Neuronal stem cell (in vitro differentiated cells): ENCODE data around the gene CPAMD8.
"Not testable (repeated sequence)": the region's sequence is repeated elsewhere in the genome, so short reads cannot be mapped to it uniquely, and the experiment has no call there.

Experiments used
- DNase-seq: peaks from one replicate; pipeline ENCODE4 v3.0.0-alpha.2; 2013; ENCODE audit warnings: low spot score
- H2AFZ ChIP-seq: one replicate; pipeline ENCODE4 v1.6.1; 2013; ENCODE audit warnings: mild to moderate bottlenecking, low read length, inconsistent platforms
- H2AK5ac ChIP-seq: 2 replicates; pipeline ENCODE4 v1.6.1; 2013; ENCODE audit warnings: low read depth, mild to moderate bottlenecking, inconsistent platforms, low read length, moderate library complexity, mixed read lengths
- H2BK120ac ChIP-seq: 2 replicates; pipeline ENCODE4 v1.6.1; 2013; ENCODE audit warnings: low read depth, mild to moderate bottlenecking, inconsistent platforms, low read length, moderate library complexity, mixed read lengths
- H2BK12ac ChIP-seq: one replicate; pipeline ENCODE4 v1.6.1; 2013; ENCODE audit warnings: low read length, inconsistent platforms
- H2BK15ac ChIP-seq: 2 replicates; pipeline ENCODE4 v1.6.1; 2013; ENCODE audit warnings: mild to moderate bottlenecking, low read length, inconsistent platforms, mixed read lengths
- H2BK5ac ChIP-seq: one replicate; pipeline ENCODE4 v1.6.1; 2013; ENCODE audit warnings: inconsistent platforms, mild to moderate bottlenecking, low read length, moderate library complexity
- H3K14ac ChIP-seq: one replicate; pipeline ENCODE4 v1.6.1; 2013; ENCODE audit warnings: low read length, inconsistent platforms
- H3K18ac ChIP-seq: 2 replicates; pipeline ENCODE4 v1.6.1; 2013; ENCODE audit warnings: low read length, inconsistent platforms
- H3K23ac ChIP-seq: 2 replicates; pipeline ENCODE4 v1.6.1; 2013; ENCODE audit warnings: low read depth, mild to moderate bottlenecking, mixed read lengths, low read length, inconsistent platforms; ENCODE audit not compliant: poor library complexity
- H3K27ac ChIP-seq: replicated peaks from 3 replicates; pipeline ENCODE4 v1.5.1; 2013; ENCODE audit warnings: low read length, inconsistent platforms
- H3K27me3 ChIP-seq, 3 experiments: 2 replicates each; pipeline ENCODE4 v1.6.1; 2013; ENCODE audit warnings: low read length in 3 of 3, mild to moderate bottlenecking in 2 of 3, inconsistent platforms in 1 of 3, low read depth in 1 of 3, mixed read lengths in 1 of 3, moderate library complexity in 1 of 3; ENCODE audit not compliant: control insufficient read depth in 3 of 3, insufficient read depth in 3 of 3
- H3K36me3 ChIP-seq, 2 donors: replicated peaks in 1 of 2; 2 replicates each; pipeline ENCODE4 v1.6.1; 2013; ENCODE audit warnings: low read length in 2 of 2; ENCODE audit not compliant: control insufficient read depth in 2 of 2, insufficient read depth in 2 of 2
- H3K4ac ChIP-seq: 2 replicates; pipeline ENCODE4 v1.6.1; 2013; ENCODE audit warnings: inconsistent platforms, mild to moderate bottlenecking, low read length, moderate library complexity
- H3K4me1 ChIP-seq, 2 donors: 1 replicate in 1 of 2; 2 replicates in 1 of 2; pipeline ENCODE4 v1.6.1; 2013; ENCODE audit warnings: low read length in 2 of 2, low read depth in 1 of 2; ENCODE audit not compliant: control insufficient read depth in 2 of 2, insufficient read depth in 1 of 2
- H3K4me2 ChIP-seq: one replicate; pipeline ENCODE4 v1.6.1; 2013; ENCODE audit warnings: mild to moderate bottlenecking, low read length, inconsistent platforms; ENCODE audit not compliant: insufficient read depth, poor library complexity, severe bottlenecking
- H3K4me3 ChIP-seq, 2 donors: 2 replicates each; pipeline ENCODE4 v1.5.1; 2013; ENCODE audit warnings: low read length in 2 of 2, mild to moderate bottlenecking in 2 of 2, inconsistent platforms in 1 of 2, moderate library complexity in 1 of 2
- H3K79me1 ChIP-seq: one replicate; pipeline ENCODE4 v1.6.1; 2013; ENCODE audit warnings: low read depth, mild to moderate bottlenecking, inconsistent platforms, low read length, moderate library complexity
- H3K9ac ChIP-seq: one replicate; pipeline ENCODE4 v1.6.1; 2013; ENCODE audit warnings: mild to moderate bottlenecking, low read depth, low read length, inconsistent platforms; ENCODE audit not compliant: poor library complexity
- H3K9me3 ChIP-seq, 2 donors: replicated peaks in 1 of 2; 2 replicates each; pipeline versions ENCODE3 to v1.6.1; 2013; ENCODE audit warnings: low read length in 2 of 2, mild to moderate bottlenecking in 2 of 2, inconsistent platforms in 1 of 2, low read depth in 1 of 2, mixed read lengths in 1 of 2, moderate library complexity in 1 of 2; ENCODE audit not compliant: control insufficient read depth in 2 of 2, insufficient read depth in 1 of 2
- H4K8ac ChIP-seq: one replicate; pipeline ENCODE4 v1.6.1; 2013; ENCODE audit warnings: low read depth, mild to moderate bottlenecking, inconsistent platforms, low read length, moderate library complexity
- H4K91ac ChIP-seq: one replicate; pipeline ENCODE4 v1.6.1; 2013; ENCODE audit warnings: low read length, low read depth, mild to moderate bottlenecking, inconsistent platforms; ENCODE audit not compliant: poor library complexity
- WGBS, 2 donors: extraction: QIAGEN DNeasy Blood & Tissue Kit; methylation state at CpG; one replicate each; pipeline ENCODE4 v1.1.7; 2013; ENCODE audit warnings: missing lambda C conversion rate in 2 of 2, mixed read lengths in 1 of 2; ENCODE audit not compliant: insufficient read length in 2 of 2, insufficient replicate concordance in 1 of 2; ENCODE audit errors: extremely low coverage in 2 of 2; 5-methylcytosine and 5-hydroxymethylcytosine counted together

CPAMD8 gene

DNA sequence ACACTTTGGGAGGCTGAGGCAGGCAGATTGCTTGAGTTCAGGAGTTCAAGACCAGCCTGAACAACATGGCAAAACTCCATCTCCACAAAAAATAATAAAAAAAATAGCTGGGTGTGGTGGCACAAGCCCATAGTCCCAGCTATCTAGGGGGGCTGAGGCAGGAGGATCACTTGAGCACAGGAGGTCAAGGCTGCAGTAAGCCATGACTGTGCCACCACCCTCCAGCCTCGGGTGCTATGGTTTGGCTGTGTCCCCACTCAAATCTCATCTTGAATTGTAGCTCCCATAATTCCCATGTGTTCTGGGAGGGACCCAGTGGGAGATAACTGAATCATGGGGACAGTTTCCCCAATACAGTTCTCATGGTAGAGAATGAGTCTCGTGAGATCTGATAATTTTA is 44.0 kb downstream of the CPAMD8 start:
- not testable (repeated sequence) for H2BK15ac ChIP-seq, H2AFZ ChIP-seq
- WGBS, 2 donors: no CpG with 5 or more reads among the region's 2 CpGs

DNA sequence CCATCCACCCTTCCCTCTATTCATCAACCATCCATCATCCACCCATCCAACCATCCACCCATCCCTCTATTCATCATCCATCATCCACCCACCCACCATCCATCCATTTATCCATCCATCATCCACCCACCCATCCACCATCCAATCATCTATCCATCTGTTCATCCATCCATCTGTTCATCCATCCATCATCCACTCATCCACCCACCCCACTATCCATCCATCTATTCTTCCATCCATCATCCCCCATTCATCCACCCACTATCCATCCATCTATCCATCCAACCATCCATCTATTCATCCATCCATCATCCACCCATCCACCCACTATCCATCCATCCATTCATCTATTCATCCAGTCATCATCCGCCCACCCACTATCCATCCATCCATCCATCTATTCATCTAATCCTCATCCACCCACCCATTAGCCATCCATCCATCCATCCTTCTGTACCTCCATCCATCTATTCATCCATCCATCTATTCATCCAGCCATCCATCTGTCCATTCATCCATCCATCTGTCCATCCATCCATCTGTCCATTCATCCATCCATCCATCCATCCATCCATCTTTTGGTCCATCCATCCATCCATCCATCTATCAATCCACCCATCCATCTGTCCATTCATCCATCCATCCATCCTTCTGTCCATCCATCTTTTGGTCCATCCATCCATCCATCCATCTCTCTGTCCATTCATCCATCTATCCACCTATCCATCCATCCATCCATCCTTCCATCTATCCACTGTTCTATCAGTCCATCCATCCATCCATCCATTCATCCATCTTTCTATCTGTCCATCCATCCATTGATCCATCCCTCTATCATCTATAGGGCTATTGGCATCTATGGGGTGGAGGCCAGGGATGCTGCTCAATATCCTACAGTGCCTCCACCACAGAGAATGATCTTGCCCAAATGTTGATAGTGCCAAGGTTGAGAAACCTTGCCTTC is 47.5 kb downstream of the CPAMD8 start:
- whole genome bisulfite sequencing, 2 donors: 100% methylated on average over 1 of the region's 1 CpG; no CpG with 5 or more reads in 1 of the 2 donors
- Histone ChIP-seq H3K36me3 (peaks cover 8 to 18% of the 10 kb centered on the region in 2 donors), H2BK5ac (no peak overlapping the region), H3K27me3 (no peaks in the 10 kb centered on the region), H3K4ac (no peak overlapping the region), H2BK12ac (no peak overlapping the region), H4K91ac (no peak overlapping the region), H3K4me2 (no peak overlapping the region), H2BK120ac (no peak overlapping the region), H3K18ac (no peak overlapping the region), H3K9me3 (peaks cover 3 to 7% of the 10 kb centered on the region in 2 donors), H3K9ac (no peak overlapping the region), H2AFZ (no peak overlapping the region), H3K27ac (no peak overlapping the region), H4K8ac (no peak overlapping the region), H2AK5ac (no peak overlapping the region), H3K79me1 (no peaks in the 10 kb centered on the region), H3K4me1 (no peaks in the 10 kb centered on the region), H3K4me3 (no peak overlapping the region), H2BK15ac (no peak overlapping the region), H3K14ac (no peak overlapping the region), H3K23ac (no peak overlapping the region)
- DNase-seq: no peak

More for the DNA sequence above, 44.0 kb downstream of the CPAMD8 start:
- H3K14ac ChIP-seq, H4K8ac ChIP-seq, H3K27ac ChIP-seq, H2BK12ac ChIP-seq, DNase-seq, H3K9ac ChIP-seq, H2AK5ac ChIP-seq, H3K79me1 ChIP-seq, H3K18ac ChIP-seq, H4K91ac ChIP-seq, H3K27me3 ChIP-seq, H3K23ac ChIP-seq, H3K4me2 ChIP-seq, H3K4me3 ChIP-seq, H2BK5ac ChIP-seq, H3K4me1 ChIP-seq, H2BK120ac ChIP-seq, H3K4ac ChIP-seq: not testable (repeated sequence)
- H3K9me3 ChIP-seq: peaks cover 3 to 14% of the 10 kb centered on the region in 2 donors
- H3K36me3 ChIP-seq: peaks cover 10 to 21% of the 10 kb centered on the region in 2 donors

DNA sequence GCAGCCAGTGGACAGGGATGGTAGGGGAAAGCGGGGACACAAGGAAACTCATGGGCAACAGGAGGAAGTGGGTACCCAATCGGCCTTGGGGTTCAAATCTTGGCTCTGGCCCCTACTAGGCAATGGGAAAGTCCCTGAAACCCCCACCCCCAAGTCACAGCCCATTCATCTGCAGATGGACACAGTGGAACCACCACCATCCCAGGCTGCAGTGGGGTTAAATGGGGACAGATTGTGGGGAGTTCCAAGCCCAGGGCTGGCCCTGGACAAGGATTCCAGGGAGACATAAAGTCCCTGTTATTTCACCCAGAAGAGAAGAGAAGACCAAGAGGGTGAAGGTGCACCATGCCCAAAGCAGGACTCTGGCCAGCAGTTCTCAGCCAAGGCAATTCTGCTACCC is 48.5 kb downstream of the CPAMD8 start:
- no peak overlapping the region for H4K91ac ChIP-seq
- no peak overlapping the region for H3K14ac ChIP-seq
- no peak overlapping the region for H3K4me3 ChIP-seq
- no peak overlapping the region for H3K4me2 ChIP-seq
- no peaks in the 10 kb centered on the region for H3K79me1 ChIP-seq
- no peaks in the 10 kb centered on the region for H3K27me3 ChIP-seq
- no peak overlapping the region for H2BK12ac ChIP-seq
- no peak overlapping the region for H2BK5ac ChIP-seq
- no peak overlapping the region for H3K27ac ChIP-seq
- no peak overlapping the region for H4K8ac ChIP-seq
- WGBS, 2 donors: no CpG with 5 or more reads among the region's 2 CpGs
- no peak overlapping the region for H3K18ac ChIP-seq
- H3K4ac ChIP-seq: no peak overlapping the region
- H2AK5ac ChIP-seq: no peak overlapping the region
- peaks cover 0 to 4% of the 10 kb centered on the region in 2 donors for H3K9me3 ChIP-seq
- H2BK120ac ChIP-seq: no peak overlapping the region
- peaks cover 8 to 15% of the 10 kb centered on the region in 2 donors for H3K36me3 ChIP-seq
- no peak overlapping the region for H3K23ac ChIP-seq
- no peak overlapping the region for H2BK15ac ChIP-seq
- no peaks in the 10 kb centered on the region for H3K4me1 ChIP-seq
- no peak overlapping the region for H3K9ac ChIP-seq
- no peak overlapping the region for H2AFZ ChIP-seq
- no peak for DNase-seq

DNA sequence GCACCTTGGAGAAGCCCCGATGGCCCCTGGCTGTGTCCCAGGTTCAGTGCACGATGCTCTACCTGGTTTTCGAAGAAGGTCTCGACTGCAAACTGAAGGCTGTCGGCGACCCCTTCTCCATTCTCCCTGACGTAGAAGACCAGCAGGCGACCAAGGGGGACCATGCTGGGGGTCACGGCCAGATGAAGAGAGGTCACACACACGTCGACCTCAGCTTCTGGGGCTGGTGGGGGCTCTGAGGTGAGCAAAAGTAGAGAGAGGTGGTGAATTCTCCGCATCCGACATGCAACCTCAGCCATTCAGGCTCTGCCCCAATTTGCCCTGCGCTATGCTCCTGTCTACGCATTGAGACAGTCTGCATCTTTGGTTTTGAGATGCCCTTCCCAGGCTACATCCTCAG is 49.3 kb downstream of the CPAMD8 start:
- no CpG with 5 or more reads among the region's 15 CpGs for WGBS, 2 donors
- no peaks in the 10 kb centered on the region for H3K27me3 ChIP-seq
- H2BK12ac ChIP-seq: no peak overlapping the region
- no peak overlapping the region for H3K14ac ChIP-seq
- H2BK5ac ChIP-seq: no peak overlapping the region
- no peak for DNase-seq
- H2AFZ ChIP-seq: no peak overlapping the region
- H3K4me3 ChIP-seq: no peak overlapping the region
- no peak overlapping the region for H4K8ac ChIP-seq
- peaks cover 8 to 15% of the 10 kb centered on the region in 2 donors for H3K36me3 ChIP-seq
- no peak overlapping the region for H3K27ac ChIP-seq
- no peaks in the 10 kb centered on the region for H3K4me1 ChIP-seq
- no peak overlapping the region for H3K23ac ChIP-seq
- no peak overlapping the region for H3K4me2 ChIP-seq
- H3K79me1 ChIP-seq: no peaks in the 10 kb centered on the region
- H4K91ac ChIP-seq: no peak overlapping the region
- H2BK120ac ChIP-seq: no peak overlapping the region
- no peak overlapping the region for H2BK15ac ChIP-seq
- no peak overlapping the region for H3K9ac ChIP-seq
- H3K9me3 ChIP-seq: peaks cover 0 to 4% of the 10 kb centered on the region in 2 donors
- H3K4ac ChIP-seq: no peak overlapping the region
- H3K18ac ChIP-seq: no peak overlapping the region
- H2AK5ac ChIP-seq: no peak overlapping the region
